ENCODE results near the gene IKZF3. TPM values are rescaled to one million over a fixed set of nuclear protein-coding genes. Genes with fewer than 3 reads are reported as not detected.
"Not testable (repeated sequence)": the region's sequence is repeated elsewhere in the genome, so short reads cannot be mapped to it uniquely, and the experiment has no call there.

IKZF3 gene
- total RNA-seq, 4 donors from 2014 or later: 2.9 to 8.3 (median 4.5) TPM

DNA sequence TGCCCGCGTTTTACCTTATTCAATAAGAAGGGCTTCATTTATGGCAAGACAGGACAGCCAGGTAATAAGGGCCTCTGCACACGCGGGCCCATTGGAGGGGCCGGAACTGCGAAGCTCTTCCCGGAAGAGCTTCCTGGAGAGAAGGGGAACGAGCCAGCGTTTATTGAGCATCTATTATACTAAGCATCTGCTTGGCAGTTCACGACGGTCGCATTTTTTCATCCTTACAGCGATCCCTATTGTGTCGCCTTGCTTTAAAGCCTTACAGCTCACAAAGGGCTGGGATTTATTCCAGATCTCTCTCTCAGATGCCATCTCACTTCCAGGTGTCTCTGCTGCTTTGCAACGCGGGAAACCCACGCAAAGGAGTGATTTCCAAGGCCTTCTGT, 4.4 kb upstream of the IKZF3 start:
- ATAC-seq (ENCODE audit: low FRiP score) (no peak), DNase-seq (ENCODE audit: low spot score) (no peak)
- TF ChIP-seq, protein P1, sequence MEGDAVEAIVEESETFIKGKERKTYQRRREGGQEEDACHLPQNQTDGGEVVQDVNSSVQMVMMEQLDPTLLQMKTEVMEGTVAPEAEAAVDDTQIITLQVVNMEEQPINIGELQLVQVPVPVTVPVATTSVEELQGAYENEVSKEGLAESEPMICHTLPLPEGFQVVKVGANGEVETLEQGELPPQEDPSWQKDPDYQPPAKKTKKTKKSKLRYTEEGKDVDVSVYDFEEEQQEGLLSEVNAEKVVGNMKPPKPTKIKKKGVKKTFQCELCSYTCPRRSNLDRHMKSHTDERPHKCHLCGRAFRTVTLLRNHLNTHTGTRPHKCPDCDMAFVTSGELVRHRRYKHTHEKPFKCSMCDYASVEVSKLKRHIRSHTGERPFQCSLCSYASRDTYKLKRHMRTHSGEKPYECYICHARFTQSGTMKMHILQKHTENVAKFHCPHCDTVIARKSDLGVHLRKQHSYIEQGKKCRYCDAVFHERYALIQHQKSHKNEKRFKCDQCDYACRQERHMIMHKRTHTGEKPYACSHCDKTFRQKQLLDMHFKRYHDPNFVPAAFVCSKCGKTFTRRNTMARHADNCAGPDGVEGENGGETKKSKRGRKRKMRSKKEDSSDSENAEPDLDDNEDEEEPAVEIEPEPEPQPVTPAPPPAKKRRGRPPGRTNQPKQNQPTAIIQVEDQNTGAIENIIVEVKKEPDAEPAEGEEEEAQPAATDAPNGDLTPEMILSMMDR (IDR thresholded peaks at IDR 0.05): no peak

GRCh38 chr17:39867880-39868553, 3.9 kb upstream of the IKZF3 start, which contains the start of gene ZPBP2:
Gene ZPBP2, plus strand, starts transcription at chr17:39868202. Its CDS starts 153 bp downstream, at chr17:39868355.
- no peak for DNase-seq (ENCODE audit: low spot score)
- TF ChIP-seq, protein P1 (IDR thresholded peaks at IDR 0.05): no peak
- ATAC-seq (ENCODE audit: low FRiP score): no peak

- DNase-seq (ENCODE audit: low spot score): no peak
- ATAC-seq (ENCODE audit: low FRiP score): no peak
- TF ChIP-seq, protein P1 (IDR thresholded peaks at IDR 0.05): no peak
Measured at GRCh38 chr17:39867084-39867879, 3.2 kb upstream of the IKZF3 start.

GRCh38 chr17:39866013-39866730, 2.1 kb upstream of the IKZF3 start:
- TF ChIP-seq, protein P1 (IDR thresholded peaks at IDR 0.05): no peak
- ATAC-seq (ENCODE audit: low FRiP score): no peak

DNA sequence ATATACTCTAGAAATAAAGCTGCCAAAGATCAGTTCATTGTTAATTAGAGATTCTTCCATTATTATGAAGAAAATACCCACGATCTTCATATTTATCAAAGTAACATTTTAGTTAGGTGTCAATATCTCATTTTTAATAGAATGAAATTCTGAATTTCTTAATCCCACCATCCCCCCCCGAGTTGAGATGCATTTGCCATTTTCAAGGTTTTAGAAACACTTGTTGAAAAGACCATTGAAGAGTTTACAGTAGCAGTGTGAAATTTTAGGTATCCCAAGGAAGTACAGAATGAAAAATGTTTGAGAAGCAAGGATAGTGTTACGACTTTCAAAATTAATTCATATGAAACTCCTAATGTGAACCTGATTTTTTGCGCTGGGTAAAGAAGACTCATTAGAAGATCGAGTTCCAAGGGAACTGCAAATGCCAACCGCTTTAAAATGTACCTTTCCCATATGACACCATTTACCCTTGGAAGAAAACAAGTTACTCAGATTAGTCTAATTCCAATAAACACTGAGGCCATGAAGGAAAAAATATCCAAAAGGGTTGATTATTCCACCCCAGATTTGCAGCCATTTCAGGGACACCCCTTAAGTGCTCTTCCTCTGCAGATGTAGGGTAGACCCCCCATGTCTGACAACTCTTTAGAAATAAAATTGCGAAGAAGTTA, 731 bp downstream of the IKZF3 start:
- no peak for ATAC-seq (ENCODE audit: low FRiP score)
- TF ChIP-seq, protein P1 (IDR thresholded peaks at IDR 0.05): no peak
- DNase-seq (ENCODE audit: low spot score): no peak

More at GRCh38 chr17:39866013-39866730, 2.1 kb upstream of the IKZF3 start:
- no peak for DNase-seq (ENCODE audit: low spot score)

DNA sequence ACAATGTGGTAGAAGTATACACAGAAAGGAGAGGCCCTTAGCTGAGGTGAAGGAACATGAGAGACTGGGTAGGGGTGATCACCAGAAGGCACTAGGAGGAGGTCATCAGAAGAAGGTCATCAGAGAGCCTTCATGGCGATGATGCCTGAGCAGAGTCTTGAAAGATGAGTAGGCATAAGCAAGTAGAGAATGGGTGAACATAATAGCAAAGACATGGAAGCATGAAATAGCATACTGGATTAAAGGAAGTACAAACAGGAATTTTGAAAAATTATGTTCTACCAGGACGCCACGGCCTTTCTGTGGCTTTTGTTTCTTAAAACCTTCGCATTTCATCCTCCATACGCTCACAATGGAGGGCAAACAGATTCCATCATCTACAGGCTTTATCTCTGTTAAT, 2.9 kb downstream of the IKZF3 start:
- ATAC-seq (ENCODE audit: low FRiP score) (no peak), DNase-seq (ENCODE audit: low spot score) (no peak)
- TF ChIP-seq, protein P1 (IDR thresholded peaks at IDR 0.05): no peak

DNA sequence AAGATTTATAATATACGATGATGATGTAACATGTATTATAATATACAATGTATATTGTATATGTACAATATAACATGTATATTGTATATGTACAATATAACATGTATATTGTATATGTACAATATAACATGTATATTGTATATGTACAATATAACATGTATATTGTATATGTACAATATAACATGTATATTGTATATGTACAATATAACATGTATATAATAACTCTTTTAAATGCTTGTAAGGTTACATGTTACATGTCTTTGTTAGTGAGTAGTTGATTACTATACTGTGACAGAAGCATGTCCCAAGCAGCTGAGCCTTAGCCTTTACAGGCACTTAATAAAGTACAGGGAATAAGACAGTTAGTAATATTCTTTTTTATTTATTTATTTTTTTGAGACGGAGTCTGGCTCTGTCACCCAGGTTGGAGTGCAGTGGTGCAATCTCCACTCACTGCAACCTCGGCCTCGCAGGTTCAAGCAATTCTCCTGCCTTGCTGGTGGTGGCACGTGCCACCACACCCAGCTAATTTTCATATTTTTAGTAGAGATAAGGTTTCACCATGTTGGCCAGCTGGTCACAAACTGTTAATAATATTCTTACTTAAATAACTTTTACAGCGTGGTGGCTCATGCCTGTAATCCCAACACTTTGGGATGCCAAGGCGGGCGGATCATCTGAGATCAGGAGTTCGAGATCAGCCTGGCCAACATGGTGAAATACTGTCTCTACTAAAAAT, 8.0 kb downstream of the IKZF3 start:
- not testable (repeated sequence) for ATAC-seq (ENCODE audit: low FRiP score); DNase-seq (ENCODE audit: low spot score)
